Subcutaneous adipose tissue (tissue), 4 donors: Measurements from ENCODE around the gene ABCB11. TPM values are rescaled to one million over a fixed set of nuclear protein-coding genes. Genes with fewer than 3 reads are reported as not detected.

Experiments used
- total RNA-seq, 4 donors: library from RNA; depleted of rRNA; stranded (reverse); fragments of >200 nt; gene quantifications; one replicate each; pipeline ENCODE4 v1.1.0, GENCODE V29; 2016
- TF ChIP-seq, protein P1 (sequence below): fragments of 450-650 bp; IDR thresholded peaks from one replicate; pipeline ENCODE4 v1.5.1; 2016; ENCODE audit warnings: low read depth, mild to moderate bottlenecking, control low read depth, antibody characterized with exemption, moderate library complexity

The ABCB11 gene
- total RNA-seq, 4 donors from 2014 or later = 4.6 to 89.1 (median 13.1) TPM

DNA sequence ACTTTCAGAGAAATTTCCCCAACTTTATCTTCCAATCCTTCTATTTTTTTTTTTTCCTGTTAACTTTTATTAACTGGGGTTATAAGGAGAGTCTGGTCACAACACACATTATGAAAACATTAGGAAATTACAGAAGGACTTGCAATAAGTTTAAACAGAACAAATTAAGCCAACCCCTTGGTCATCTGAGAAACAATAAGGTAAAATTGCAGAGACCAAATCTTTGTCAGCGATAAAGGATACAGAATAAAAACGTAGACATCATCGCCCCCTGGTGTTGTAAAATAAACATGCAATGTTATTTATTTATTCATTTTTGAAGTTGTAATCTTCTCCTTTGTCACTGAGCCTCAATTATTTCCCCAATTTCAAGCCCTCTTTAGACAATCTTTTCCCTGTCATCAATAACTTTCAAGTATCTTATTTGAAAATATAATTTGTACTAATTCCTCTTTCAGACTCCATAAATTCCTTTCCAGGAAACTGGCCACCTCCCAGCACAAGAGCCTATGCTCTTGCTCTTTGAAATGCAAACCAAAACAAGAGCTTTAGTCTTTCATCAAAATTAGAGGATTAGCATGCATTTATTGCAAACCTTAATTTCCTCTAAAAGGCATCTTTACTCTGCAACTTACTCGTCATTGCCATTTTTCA, 110.5 kb downstream of the ABCB11 start:
- TF ChIP-seq, protein P1, sequence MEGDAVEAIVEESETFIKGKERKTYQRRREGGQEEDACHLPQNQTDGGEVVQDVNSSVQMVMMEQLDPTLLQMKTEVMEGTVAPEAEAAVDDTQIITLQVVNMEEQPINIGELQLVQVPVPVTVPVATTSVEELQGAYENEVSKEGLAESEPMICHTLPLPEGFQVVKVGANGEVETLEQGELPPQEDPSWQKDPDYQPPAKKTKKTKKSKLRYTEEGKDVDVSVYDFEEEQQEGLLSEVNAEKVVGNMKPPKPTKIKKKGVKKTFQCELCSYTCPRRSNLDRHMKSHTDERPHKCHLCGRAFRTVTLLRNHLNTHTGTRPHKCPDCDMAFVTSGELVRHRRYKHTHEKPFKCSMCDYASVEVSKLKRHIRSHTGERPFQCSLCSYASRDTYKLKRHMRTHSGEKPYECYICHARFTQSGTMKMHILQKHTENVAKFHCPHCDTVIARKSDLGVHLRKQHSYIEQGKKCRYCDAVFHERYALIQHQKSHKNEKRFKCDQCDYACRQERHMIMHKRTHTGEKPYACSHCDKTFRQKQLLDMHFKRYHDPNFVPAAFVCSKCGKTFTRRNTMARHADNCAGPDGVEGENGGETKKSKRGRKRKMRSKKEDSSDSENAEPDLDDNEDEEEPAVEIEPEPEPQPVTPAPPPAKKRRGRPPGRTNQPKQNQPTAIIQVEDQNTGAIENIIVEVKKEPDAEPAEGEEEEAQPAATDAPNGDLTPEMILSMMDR = no peak

DNA sequence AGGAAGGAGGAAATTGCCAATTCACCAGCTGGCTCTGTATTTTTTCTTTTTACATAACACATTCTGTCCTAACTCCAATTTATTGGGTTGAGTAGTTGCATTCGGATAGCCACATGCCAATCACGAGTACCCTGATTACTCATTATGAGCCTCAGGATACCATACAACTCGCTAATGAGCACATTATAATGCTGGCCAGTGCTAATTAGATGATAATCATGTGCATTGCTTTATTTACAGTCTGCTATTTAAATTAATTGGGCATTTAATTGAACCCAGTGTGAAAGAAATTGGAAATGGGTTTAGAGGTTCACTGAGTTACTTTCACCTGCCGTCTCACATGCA, 114.8 kb downstream of the ABCB11 start:
- TF ChIP-seq, protein P1 = no peak

DNA sequence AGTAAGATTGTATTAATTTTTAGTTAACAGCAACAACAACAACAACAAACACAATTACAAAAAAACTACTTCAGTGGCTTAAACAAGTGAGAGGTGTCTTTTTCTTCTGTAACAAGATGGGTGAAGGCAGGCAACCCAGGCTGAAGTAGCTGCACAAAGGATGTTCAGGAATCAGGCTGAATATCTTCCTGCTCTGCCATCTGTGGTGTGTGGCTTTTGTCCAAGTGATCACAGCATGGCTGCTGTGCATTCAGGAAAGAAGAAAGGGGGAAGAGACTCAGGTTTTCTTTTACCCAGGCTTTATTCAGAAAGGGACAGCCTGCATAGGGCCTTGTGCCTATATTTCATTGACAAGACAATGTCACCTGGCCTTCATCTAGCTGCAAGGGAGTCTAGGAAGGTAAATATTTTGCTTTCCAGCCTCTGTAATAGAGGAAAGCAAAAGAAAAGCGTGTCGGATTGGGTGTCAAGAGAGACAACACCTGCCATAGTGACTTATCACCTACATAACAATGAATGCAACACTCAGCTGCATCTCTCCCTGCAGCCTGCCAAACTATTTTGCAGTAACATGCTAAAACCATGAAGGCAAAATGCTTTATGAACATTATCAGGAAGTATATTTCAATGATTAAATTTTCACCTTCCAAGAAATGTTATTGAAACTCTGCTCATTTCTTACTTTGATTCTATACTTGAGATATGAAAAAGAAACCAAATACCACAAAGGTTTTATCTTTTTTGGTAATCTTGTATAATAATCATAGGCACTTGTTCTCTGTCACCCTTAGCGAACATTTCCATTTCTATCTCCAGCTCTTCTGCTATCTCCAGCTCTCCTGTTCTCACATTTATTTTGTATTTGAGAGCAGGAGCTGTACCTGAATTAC, 115.4 kb downstream of the ABCB11 start:
- TF ChIP-seq, protein P1 = no peak

DNA sequence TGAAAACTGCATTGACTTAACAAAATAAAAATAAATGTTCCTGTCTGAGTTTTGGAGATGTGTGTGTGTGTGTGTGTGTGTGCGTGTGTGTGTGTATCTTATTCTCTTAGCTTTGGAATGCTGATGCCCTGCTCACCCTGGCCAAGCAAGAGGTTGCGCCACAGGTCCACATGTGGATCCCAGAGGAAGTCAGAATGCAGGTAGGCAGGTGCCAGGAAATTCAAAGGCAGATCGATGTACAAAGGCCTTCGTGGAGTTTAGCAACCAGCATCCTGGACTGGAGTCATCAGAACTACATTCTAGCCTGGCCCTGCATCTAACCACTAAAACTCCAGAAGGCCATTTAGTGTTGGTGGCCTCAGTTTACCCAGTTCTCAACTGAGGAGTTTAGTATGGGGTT, 117.6 kb downstream of the ABCB11 start:
- TF ChIP-seq, protein P1 = no peak

DNA sequence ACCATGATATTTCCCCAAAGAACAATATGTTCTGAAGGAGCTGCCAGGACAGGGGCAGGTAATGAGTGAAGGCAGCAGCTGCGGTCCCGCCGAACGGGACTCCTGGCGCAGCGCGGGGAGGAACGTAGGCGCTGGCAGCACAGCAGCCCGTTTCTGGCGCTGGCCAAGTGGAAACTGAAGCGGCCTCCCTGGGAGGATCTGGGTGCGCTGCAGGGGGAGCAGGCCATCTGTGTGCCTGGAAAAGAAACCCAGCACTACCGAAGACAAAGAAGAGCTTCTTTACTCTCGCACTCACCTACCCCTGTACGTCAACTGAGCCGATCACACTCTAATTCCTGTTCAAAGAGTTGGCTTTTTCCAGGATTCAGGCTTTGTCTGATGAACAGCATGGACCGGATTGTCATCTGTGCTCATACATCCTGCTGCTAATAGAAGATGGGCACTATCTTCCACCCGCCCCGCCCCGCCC, 118.2 kb downstream of the ABCB11 start:
- TF ChIP-seq, protein P1 = no peak

DNA sequence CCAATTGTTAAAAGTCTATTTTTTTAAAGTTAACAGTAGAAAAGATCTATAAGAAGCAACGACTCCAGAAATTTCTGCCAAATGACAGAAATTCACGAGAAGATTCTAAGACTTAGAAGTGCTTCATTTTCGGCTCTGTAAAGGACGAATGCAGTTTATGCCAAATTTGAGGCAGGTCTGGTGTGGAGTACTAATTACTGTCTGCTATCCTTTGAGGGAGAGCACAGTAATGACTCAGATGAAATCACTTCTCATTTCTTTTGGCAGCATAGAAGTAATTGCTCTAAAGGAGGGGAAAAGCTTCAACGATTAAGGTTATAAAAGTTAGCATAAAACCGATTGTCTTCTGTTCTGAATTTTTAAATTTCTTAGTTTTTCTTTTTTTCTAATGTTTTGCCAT, 118.7 kb downstream of the ABCB11 start:
- TF ChIP-seq, protein P1 = no peak

DNA sequence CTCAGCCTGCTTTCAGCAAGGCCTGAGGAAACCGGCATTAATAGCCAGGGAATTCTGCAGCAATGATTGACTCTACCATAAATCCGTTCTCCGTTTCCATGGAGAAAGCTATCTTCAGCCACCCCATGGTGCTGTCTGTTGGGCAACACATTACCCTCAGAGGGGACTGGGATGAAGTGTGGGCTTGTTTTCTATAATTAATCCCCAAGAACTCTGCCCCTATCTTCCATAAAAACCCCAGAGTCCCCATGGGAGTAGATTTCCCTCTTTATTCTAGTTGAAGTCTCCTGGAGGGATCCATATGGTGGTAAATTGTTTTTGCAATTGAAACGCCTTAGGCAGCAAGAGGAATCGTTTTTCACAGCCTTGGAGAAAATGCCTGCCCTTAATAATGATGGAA, 120.8 kb downstream of the ABCB11 start:
- TF ChIP-seq, protein P1 = no peak
